Measurements from ENCODE around the gene AIMP1.

The AIMP1 gene

DNA sequence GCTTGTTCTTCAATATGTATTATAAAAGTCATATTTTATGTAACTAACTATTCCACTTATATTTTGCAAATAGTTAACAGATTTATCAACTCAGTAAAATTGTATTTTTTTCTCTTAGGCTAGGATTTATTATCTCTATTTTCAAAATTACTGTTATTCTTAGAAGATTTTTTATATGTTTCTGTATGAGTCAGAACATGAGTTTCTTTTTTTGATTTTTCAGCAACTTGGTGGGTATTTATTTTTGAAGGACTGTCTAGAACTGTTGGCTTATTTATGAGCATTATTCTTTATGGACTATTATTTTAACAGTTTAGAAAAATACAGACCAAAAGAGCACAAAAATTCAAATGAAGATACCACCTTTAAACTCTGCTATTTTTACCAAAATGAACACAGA, 6.8 kb downstream of the AIMP1 start:
- TF ChIP-seq ZFX (IDR thresholded peaks at IDR 0.05) = no peak
- TF ChIP-seq, protein P1, sequence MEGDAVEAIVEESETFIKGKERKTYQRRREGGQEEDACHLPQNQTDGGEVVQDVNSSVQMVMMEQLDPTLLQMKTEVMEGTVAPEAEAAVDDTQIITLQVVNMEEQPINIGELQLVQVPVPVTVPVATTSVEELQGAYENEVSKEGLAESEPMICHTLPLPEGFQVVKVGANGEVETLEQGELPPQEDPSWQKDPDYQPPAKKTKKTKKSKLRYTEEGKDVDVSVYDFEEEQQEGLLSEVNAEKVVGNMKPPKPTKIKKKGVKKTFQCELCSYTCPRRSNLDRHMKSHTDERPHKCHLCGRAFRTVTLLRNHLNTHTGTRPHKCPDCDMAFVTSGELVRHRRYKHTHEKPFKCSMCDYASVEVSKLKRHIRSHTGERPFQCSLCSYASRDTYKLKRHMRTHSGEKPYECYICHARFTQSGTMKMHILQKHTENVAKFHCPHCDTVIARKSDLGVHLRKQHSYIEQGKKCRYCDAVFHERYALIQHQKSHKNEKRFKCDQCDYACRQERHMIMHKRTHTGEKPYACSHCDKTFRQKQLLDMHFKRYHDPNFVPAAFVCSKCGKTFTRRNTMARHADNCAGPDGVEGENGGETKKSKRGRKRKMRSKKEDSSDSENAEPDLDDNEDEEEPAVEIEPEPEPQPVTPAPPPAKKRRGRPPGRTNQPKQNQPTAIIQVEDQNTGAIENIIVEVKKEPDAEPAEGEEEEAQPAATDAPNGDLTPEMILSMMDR (conservative IDR thresholded peaks at IDR 0.05) = no peak
- H3K27ac ChIP-seq = no peak overlapping the region

DNA sequence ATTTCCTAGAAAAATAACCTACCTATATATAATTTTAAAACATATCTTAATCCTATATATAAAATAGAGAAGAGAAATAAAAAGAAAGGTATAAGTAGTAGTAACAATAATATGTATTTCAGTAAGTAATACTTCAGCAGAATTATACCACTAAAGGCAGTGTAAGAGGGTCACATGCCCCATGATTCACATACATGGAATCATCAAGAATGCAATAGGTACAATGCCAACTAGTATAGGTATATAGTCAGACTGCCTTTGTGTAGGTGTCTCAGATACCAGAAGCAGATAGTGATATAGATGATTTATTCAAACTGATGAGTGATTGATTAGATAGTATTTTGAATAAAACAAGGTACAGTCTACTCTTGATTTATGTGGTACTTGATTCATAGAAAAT, 9.4 kb downstream of the AIMP1 start:
- TF ChIP-seq ZFX (IDR thresholded peaks at IDR 0.05) = no peak
- TF ChIP-seq, protein P1 (conservative IDR thresholded peaks at IDR 0.05) = no peak

DNA sequence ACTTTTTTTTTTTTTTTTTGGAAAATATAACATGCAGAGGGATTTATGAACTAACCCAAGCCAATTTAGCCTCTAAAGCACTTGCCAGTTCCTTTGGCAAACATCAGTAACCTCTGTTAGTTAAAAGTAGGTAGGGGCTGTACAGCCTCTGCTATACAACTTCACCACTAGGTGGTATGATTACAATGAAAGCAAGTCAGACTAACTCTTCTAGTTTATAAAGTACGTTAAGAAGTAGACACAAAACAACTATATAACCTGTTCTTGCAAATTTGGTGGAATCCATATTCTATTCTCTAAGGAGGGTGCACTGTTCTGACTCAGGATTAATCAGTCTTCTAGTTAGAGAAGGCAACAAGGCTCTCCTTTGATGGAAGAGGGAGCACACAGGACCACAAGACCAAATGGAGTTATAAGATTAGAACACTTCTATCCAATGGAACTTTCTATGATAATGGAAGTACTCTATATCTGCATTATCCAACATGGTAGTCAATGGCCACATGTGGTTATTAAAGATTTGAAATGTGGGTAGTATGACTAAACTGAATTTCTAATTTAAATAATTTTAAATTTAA, 12.8 kb downstream of the AIMP1 start:
- TF ChIP-seq, protein P1 (conservative IDR thresholded peaks at IDR 0.05) = peak; percentile 75
- no peak for TF ChIP-seq ZFX (IDR thresholded peaks at IDR 0.05)
- H3K27ac ChIP-seq = no peak overlapping the region

More for the DNA sequence above, 9.4 kb downstream of the AIMP1 start:
- H3K27ac ChIP-seq = no peak overlapping the region

DNA sequence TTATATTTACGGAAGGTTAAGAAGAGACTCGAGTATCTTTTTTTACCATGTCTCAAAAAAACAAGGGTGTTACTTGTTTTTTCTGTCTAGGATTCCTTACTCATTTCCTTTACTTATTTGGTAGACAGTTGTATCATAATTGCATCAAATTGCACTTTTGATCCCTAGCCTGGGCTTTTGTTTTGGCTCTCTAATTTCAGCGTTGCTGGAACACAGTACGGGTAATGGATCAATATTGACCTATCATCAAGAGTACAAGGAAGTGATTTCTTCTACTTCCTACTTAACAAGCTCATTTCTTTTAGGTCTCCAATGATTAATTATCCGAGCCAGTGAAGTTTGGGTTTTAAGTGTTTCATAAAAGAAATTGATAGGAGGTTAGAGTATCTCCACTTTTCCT, 16.8 kb downstream of the AIMP1 start:
- no peak overlapping the region for H3K27ac ChIP-seq
- no peak for TF ChIP-seq ZFX (IDR thresholded peaks at IDR 0.05)
- TF ChIP-seq, protein P1 (conservative IDR thresholded peaks at IDR 0.05) = no peak

DNA sequence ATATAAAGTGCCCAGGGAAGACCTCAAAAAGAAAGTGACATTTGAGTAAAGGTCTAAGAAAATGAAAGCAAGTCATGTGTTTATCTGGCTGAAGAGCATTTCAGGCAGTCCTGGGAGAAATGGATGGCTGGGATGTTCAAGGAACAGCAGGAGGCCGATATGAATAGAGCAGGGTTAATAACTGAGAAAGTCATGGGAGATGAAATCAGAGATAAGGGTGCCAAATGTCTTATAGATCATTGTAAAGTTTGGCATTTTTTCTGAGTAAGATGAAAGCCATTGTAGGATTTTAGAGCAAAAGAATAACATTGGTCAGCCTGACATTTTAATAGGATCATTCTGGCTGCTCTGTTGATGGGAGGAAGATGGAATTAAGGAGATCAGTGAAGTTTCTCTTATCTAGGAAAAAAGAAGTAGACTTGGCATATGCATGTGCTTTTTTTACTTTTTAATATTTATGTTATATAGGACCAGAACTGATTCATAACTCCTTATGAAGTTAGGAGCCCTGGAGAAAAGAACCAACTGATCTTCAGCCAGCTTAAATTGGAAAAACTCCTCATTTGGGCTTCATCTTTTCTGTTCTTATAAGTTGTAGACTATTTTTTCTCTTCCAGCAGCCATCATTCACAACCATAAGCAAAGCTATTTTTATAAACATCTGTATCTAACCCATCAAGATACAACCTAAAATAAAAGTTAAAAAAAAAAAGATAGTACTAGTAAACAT, 18.6 kb downstream of the AIMP1 start:
- TF ChIP-seq ZFX (IDR thresholded peaks at IDR 0.05) = no peak
- TF ChIP-seq, protein P1 (conservative IDR thresholded peaks at IDR 0.05) = no peak
- H3K27ac ChIP-seq = no peak overlapping the region

DNA sequence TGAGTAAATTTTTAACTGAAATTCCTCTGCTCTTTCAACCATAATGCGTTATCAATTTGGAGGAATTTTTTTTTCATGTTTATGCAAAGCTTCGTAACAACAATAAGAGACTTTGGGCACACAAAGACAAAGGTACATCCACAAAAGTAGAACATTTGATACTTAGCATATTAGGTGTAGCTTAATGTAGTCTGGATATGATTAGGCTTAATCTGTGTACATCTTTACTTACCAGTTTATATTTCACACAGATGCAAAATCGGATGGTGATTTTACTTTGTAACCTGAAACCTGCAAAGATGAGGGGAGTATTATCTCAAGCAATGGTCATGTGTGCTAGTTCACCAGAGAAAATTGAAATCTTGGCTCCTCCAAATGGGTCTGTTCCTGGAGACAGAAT, 20.3 kb downstream of the AIMP1 start:
- TF ChIP-seq ZFX (IDR thresholded peaks at IDR 0.05) = no peak
- H3K27ac ChIP-seq = no peak overlapping the region

DNA sequence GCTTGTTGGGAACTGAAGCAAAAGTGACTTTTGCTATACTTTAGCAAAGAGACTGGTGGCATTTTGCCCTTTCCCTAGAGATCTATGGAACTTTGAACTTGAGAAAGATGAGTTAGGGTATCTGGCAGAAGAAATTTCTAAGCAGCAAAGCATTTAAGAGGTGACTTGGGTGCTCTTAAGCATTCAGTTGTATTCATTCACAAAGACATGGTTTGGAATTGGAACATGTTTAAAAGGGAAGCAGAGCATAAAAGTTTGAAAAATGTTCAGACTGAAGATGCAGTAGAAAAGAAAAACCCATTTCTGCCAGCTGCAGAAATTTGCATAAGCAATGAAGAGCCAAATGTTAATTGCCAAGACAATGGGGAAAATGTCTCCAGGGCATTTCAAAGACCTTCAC, 21.6 kb downstream of the AIMP1 start:
- TF ChIP-seq, protein P1 (conservative IDR thresholded peaks at IDR 0.05) = no peak
- TF ChIP-seq ZFX (IDR thresholded peaks at IDR 0.05) = no peak
- H3K27ac ChIP-seq = no peak overlapping the region

DNA sequence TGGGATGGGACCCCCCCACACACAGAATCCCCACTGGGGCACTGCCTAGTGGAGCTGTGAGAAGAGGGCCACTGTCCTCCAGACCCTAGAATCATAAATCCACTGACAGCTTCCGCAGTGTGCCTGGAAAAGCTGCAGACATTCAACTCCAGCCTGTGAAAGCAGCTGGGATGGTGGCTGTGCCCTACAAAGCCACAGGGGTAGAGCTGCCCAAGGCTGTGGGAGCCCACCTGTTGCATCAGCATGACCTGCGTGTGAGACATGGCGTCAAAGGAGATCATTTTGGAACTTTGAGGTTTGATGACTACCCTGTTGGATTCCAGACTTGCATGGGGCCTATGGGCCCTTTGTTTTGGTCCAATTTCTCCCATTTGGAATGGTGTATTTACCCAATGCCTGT, 22.3 kb downstream of the AIMP1 start:
- no peak overlapping the region for H3K27ac ChIP-seq
- no peak for TF ChIP-seq ZFX (IDR thresholded peaks at IDR 0.05)
- TF ChIP-seq, protein P1 (conservative IDR thresholded peaks at IDR 0.05) = no peak

All from C4-2B (cell line).